SJSA1 (cell line): ENCODE measurements around the gene CALHM3. TPM values are rescaled to one million over a fixed set of nuclear protein-coding genes. Genes with fewer than 3 reads are reported as not detected.
"Not testable (repeated sequence)": the region's sequence is repeated elsewhere in the genome, so short reads cannot be mapped to it uniquely, and the experiment has no call there.

Experiments used
- DNase-seq, 2 experiments: peaks; one replicate each; pipeline ENCODE4 v3.0.0-alpha.2; 2015 to 2020; ENCODE audit warnings: low spot score in 2 of 2, low read depth in 1 of 2
- H3K27ac ChIP-seq: fragments of 250-450 bp; sonication (Bioruptor Pico); 2 replicates; pipeline ENCODE4 v1.5.1; 2020; ENCODE audit warnings: mild to moderate bottlenecking, moderate library complexity
- H3K27me3 ChIP-seq: fragments of 250-450 bp; sonication (Bioruptor Pico); replicated peaks from 2 replicates; pipeline ENCODE4 v1.5.1; 2020; ENCODE audit warnings: mild to moderate bottlenecking, moderate library complexity
- H3K36me3 ChIP-seq: fragments of 250-450 bp; sonication (Bioruptor Pico); 2 replicates; pipeline ENCODE4 v1.5.1; 2020; ENCODE audit warnings: mild to moderate bottlenecking
- H3K4me1 ChIP-seq: fragments of 250-450 bp; sonication (Bioruptor Pico); replicated peaks from 2 replicates; pipeline ENCODE4 v1.6.1; 2021; ENCODE audit warnings: mild to moderate bottlenecking
- H3K4me3 ChIP-seq: fragments of 250-450 bp; sonication (Bioruptor Pico); 2 replicates; pipeline ENCODE4 v1.5.1; 2020; ENCODE audit warnings: mild to moderate bottlenecking
- H3K9me3 ChIP-seq: fragments of 250-450 bp; sonication (Bioruptor Pico); replicated peaks from 2 replicates; pipeline ENCODE4 v1.5.1; 2020; ENCODE audit warnings: mild to moderate bottlenecking
- total RNA-seq: library from RNA; depleted of rRNA; stranded (reverse); fragments of >200 nt; shearing (Covaris generic); gene quantifications from 2 replicates; pipeline ENCODE4 v1.2.3, GENCODE V29; 2014

Gene CALHM3
- total RNA-seq, 1 experiment from 2014 or later = not detected

- 0 out of 2 replicates have a peak, but pooled peaks cover 6% of the 10 kb centered on the region for H3K4me1 ChIP-seq
- no peak overlapping the region for H3K4me3 ChIP-seq
- no peaks in the 10 kb centered on the region for H3K36me3 ChIP-seq
- H3K27me3 ChIP-seq = peaks cover 48% of the 10 kb centered on the region
- no peak overlapping the region for H3K27ac ChIP-seq
- no peaks in the 10 kb centered on the region for H3K9me3 ChIP-seq
- no peak for DNase-seq
These were observed 32.0 kb upstream of the CALHM3 start for GRCh38 chr10:103510791-103511752.

GRCh38 chr10:103510046-103510685 is 31.1 kb upstream of the CALHM3 start:
- Histone ChIP-seq H3K4me3 (no peak overlapping the region), H3K36me3 (no peaks in the 10 kb centered on the region), H3K4me1 (peaks cover under 1% of the 10 kb centered on the region; the same call in 1 of the 2 replicates), H3K27ac (no peak overlapping the region), H3K9me3 (no peaks in the 10 kb centered on the region), H3K27me3 (peaks cover 57% of the 10 kb centered on the region)
- DNase-seq = no peak

GRCh38 chr10:103507235-103508191 is 28.5 kb upstream of the CALHM3 start:
- H3K4me3 ChIP-seq = no peak overlapping the region
- peaks cover 67% of the 10 kb centered on the region for H3K27me3 ChIP-seq
- H3K27ac ChIP-seq = no peak overlapping the region
- no peak for DNase-seq
- no peaks in the 10 kb centered on the region for H3K9me3 ChIP-seq
- H3K4me1 ChIP-seq = peaks cover 11% of the 10 kb centered on the region
- no peaks in the 10 kb centered on the region for H3K36me3 ChIP-seq

- Histone ChIP-seq H3K36me3 (no peaks in the 10 kb centered on the region), H3K27ac (no peak overlapping the region), H3K4me3 (no peak overlapping the region), H3K4me1 (peaks cover 11% of the 10 kb centered on the region), H3K27me3 (peaks cover 69% of the 10 kb centered on the region), H3K9me3 (no peaks in the 10 kb centered on the region)
- DNase-seq = no peak
These were observed 27.0 kb upstream of the CALHM3 start for GRCh38 chr10:103506061-103506460.

GRCh38 chr10:103504181-103504783 is 25.2 kb upstream of the CALHM3 start:
- no peaks in the 10 kb centered on the region for H3K36me3 ChIP-seq
- peak; percentile 95 to 97 for DNase-seq
- peak overlapping the region; percentile 18; the same call in 1 of the 2 replicates for H3K27ac ChIP-seq
- H3K27me3 ChIP-seq = peaks cover 70% of the 10 kb centered on the region
- peaks cover 11% of the 10 kb centered on the region for H3K4me1 ChIP-seq
- H3K4me3 ChIP-seq = no peak overlapping the region
- H3K9me3 ChIP-seq = no peaks in the 10 kb centered on the region

- H3K27ac ChIP-seq = peak overlapping the region; percentile 18; the same call in 1 of the 2 replicates
- peaks cover 73% of the 10 kb centered on the region for H3K27me3 ChIP-seq
- peaks cover 11% of the 10 kb centered on the region for H3K4me1 ChIP-seq
- DNase-seq, H3K4me3 ChIP-seq, H3K9me3 ChIP-seq, H3K36me3 ChIP-seq: not testable (repeated sequence)
These were observed 24.7 kb upstream of the CALHM3 start for GRCh38 chr10:103503777-103504176.

GRCh38 chr10:103502849-103503660 is 24.0 kb upstream of the CALHM3 start:
- Histone ChIP-seq H3K27ac (no peak overlapping the region), H3K4me1 (peaks cover 11% of the 10 kb centered on the region), H3K27me3 (peaks cover 71% of the 10 kb centered on the region), H3K4me3 (no peak overlapping the region), H3K36me3 (no peaks in the 10 kb centered on the region), H3K9me3 (no peaks in the 10 kb centered on the region)
- no peak for DNase-seq

- no peak overlapping the region for H3K27ac ChIP-seq
- peaks cover 75% of the 10 kb centered on the region for H3K27me3 ChIP-seq
- H3K4me3 ChIP-seq = no peak overlapping the region
- no peaks in the 10 kb centered on the region for H3K36me3 ChIP-seq
- H3K9me3 ChIP-seq = 0 out of 2 replicates have a peak, but pooled peaks cover 3% of the 10 kb centered on the region
- no peak for DNase-seq
- H3K4me1 ChIP-seq = peaks cover 11% of the 10 kb centered on the region
These were observed 22.1 kb upstream of the CALHM3 start for GRCh38 chr10:103501186-103501585.

GRCh38 chr10:103500481-103500880 is 21.4 kb upstream of the CALHM3 start:
- Histone ChIP-seq H3K4me1 (peaks cover 11% of the 10 kb centered on the region), H3K4me3 (no peak overlapping the region), H3K27ac (no peak overlapping the region), H3K9me3 (0 out of 2 replicates have a peak, but pooled peaks cover 3% of the 10 kb centered on the region), H3K36me3 (no peaks in the 10 kb centered on the region), H3K27me3 (peaks cover 75% of the 10 kb centered on the region)
- no peak for DNase-seq

- Histone ChIP-seq H3K4me3 (no peak overlapping the region), H3K9me3 (0 out of 2 replicates have a peak, but pooled peaks cover 3% of the 10 kb centered on the region), H3K27me3 (peaks cover 77% of the 10 kb centered on the region), H3K4me1 (peaks cover 8% of the 10 kb centered on the region), H3K27ac (no peak overlapping the region), H3K36me3 (no peaks in the 10 kb centered on the region)
- DNase-seq = no peak
These were observed 20.8 kb upstream of the CALHM3 start for GRCh38 chr10:103499881-103500280.

GRCh38 chr10:103498936-103499638 is 20.0 kb upstream of the CALHM3 start:
- no peak for DNase-seq
- peaks cover 85% of the 10 kb centered on the region for H3K27me3 ChIP-seq
- 0 out of 2 replicates have a peak, but pooled peaks cover 3% of the 10 kb centered on the region for H3K9me3 ChIP-seq
- peaks cover 5% of the 10 kb centered on the region for H3K4me1 ChIP-seq
- H3K36me3 ChIP-seq = no peaks in the 10 kb centered on the region
- H3K4me3 ChIP-seq = no peak overlapping the region
- H3K27ac ChIP-seq = no peak overlapping the region
